Measurements from ENCODE around the gene CDCP2.
A peak's percentile ranks its signal among the peaks of the same experiment; 100 is the strongest.

The CDCP2 gene

GRCh38 chr1:54199151-54199764 is 46.5 kb upstream of the CDCP2 start:
- TF ChIP-seq EZH2 (IDR thresholded peaks at IDR 0.05; ENCODE audit: borderline replicate concordance, low read length) (no peak), CTCF (IDR thresholded peaks at IDR 0.05; ENCODE audit: low read length) (no peak)
- peak overlapping the region; percentile 11 for H3K27ac ChIP-seq (ENCODE audit: low read depth, low read length, poor library complexity, severe bottlenecking)
- peak overlapping the region; percentile 78 for H3K4me3 ChIP-seq (ENCODE audit: low read depth, low read length, poor library complexity, severe bottlenecking)
- H3K27me3 ChIP-seq (ENCODE audit: insufficient read depth, low read length): no peaks in the 10 kb centered on the region
- 0 out of 2 replicates have a peak overlapping the region, but pooled peaks have one; percentile 13 for H2AFZ ChIP-seq (ENCODE audit: low read length)
- peak overlapping the region; percentile 87 for H3K9ac ChIP-seq (ENCODE audit: low read length)
- no peaks in the 10 kb centered on the region for H3F3A ChIP-seq (ENCODE audit: insufficient read depth, low read length)
- H3K36me3 ChIP-seq (ENCODE audit: insufficient read depth, low read length): peaks cover 26% of the 10 kb centered on the region
- H3K79me2 ChIP-seq (ENCODE audit: insufficient read depth, low read length): peaks cover 29% of the 10 kb centered on the region
- no peaks in the 10 kb centered on the region for H4K20me1 ChIP-seq (ENCODE audit: insufficient read depth, low read length)
- H3K4me1 ChIP-seq (ENCODE audit: insufficient read depth, low read length, severe bottlenecking): peaks cover 32% of the 10 kb centered on the region
- H3K9me3 ChIP-seq (ENCODE audit: low read length): no peaks in the 10 kb centered on the region
- H3K4me2 ChIP-seq (ENCODE audit: low read length): peak overlapping the region; percentile 98
- H3K9me2 ChIP-seq (ENCODE audit: low read depth, low read length): no peaks in the 10 kb centered on the region

GRCh38 chr1:54193453-54193852 is 40.7 kb upstream of the CDCP2 start:
- H3F3A ChIP-seq (ENCODE audit: insufficient read depth, low read length): no peaks in the 10 kb centered on the region
- H4K20me1 ChIP-seq (ENCODE audit: insufficient read depth, low read length): no peaks in the 10 kb centered on the region
- H3K4me2 ChIP-seq (ENCODE audit: low read length): no peak overlapping the region
- H3K27me3 ChIP-seq (ENCODE audit: insufficient read depth, low read length): no peaks in the 10 kb centered on the region
- H3K9me2 ChIP-seq (ENCODE audit: low read depth, low read length): no peaks in the 10 kb centered on the region
- no peak overlapping the region for H3K4me3 ChIP-seq (ENCODE audit: low read depth, low read length, poor library complexity, severe bottlenecking)
- TF ChIP-seq EZH2 (IDR thresholded peaks at IDR 0.05; ENCODE audit: borderline replicate concordance, low read length): no peak
- no peak for TF ChIP-seq CTCF (IDR thresholded peaks at IDR 0.05; ENCODE audit: low read length)
- peaks cover 46% of the 10 kb centered on the region for H3K36me3 ChIP-seq (ENCODE audit: insufficient read depth, low read length)
- H3K4me1 ChIP-seq (ENCODE audit: insufficient read depth, low read length, severe bottlenecking): no peaks in the 10 kb centered on the region
- no peaks in the 10 kb centered on the region for H3K9me3 ChIP-seq (ENCODE audit: low read length)
- no peak overlapping the region for H3K9ac ChIP-seq (ENCODE audit: low read length)
- no peaks in the 10 kb centered on the region for H3K79me2 ChIP-seq (ENCODE audit: insufficient read depth, low read length)
- H2AFZ ChIP-seq (ENCODE audit: low read length): no peak overlapping the region
- no peak overlapping the region for H3K27ac ChIP-seq (ENCODE audit: low read depth, low read length, poor library complexity, severe bottlenecking)

- Histone ChIP-seq H2AFZ (ENCODE audit: low read length) (no peak overlapping the region), H3K79me2 (ENCODE audit: insufficient read depth, low read length) (no peaks in the 10 kb centered on the region), H3K4me1 (ENCODE audit: insufficient read depth, low read length, severe bottlenecking) (no peaks in the 10 kb centered on the region), H3K4me3 (ENCODE audit: low read depth, low read length, poor library complexity, severe bottlenecking) (no peak overlapping the region), H3K27ac (ENCODE audit: low read depth, low read length, poor library complexity, severe bottlenecking) (no peak overlapping the region), H3F3A (ENCODE audit: insufficient read depth, low read length) (no peaks in the 10 kb centered on the region), H3K9me2 (ENCODE audit: low read depth, low read length) (no peaks in the 10 kb centered on the region), H3K9me3 (ENCODE audit: low read length) (no peaks in the 10 kb centered on the region), H3K36me3 (ENCODE audit: insufficient read depth, low read length) (peaks cover 62% of the 10 kb centered on the region), H3K27me3 (ENCODE audit: insufficient read depth, low read length) (no peaks in the 10 kb centered on the region), H3K4me2 (ENCODE audit: low read length) (no peak overlapping the region), H4K20me1 (ENCODE audit: insufficient read depth, low read length) (no peaks in the 10 kb centered on the region), H3K9ac (ENCODE audit: low read length) (no peak overlapping the region)
- TF ChIP-seq EZH2 (IDR thresholded peaks at IDR 0.05; ENCODE audit: borderline replicate concordance, low read length): no peak
- no peak for TF ChIP-seq CTCF (IDR thresholded peaks at IDR 0.05; ENCODE audit: low read length)
Observed at GRCh38 chr1:54191525-54191924, 38.7 kb upstream of the CDCP2 start.
